Erythroblast (primary cell): Measurements from ENCODE around the gene GLT8D2.

Source experiments
- DNase-seq, 2 experiments: peaks; one replicate each; lab custom pipeline; 2025; lab: John Stamatoyannopoulos, UW
- GATA1 ChIP-seq: IDR thresholded peaks from 2 replicates; pipeline ENCODE4 v1.6.1; 2011; ENCODE audit warnings: low read depth, mild to moderate bottlenecking, control low read depth, low read length, moderate library complexity
- POLR2A ChIP-seq: IDR thresholded peaks from 2 replicates; pipeline ENCODE4 v1.6.1; 2011; ENCODE audit warnings: mild to moderate bottlenecking, low read length

GLT8D2 gene

GRCh38 chr12:104049903-104050356, at the start of gene GLT8D2:
TSS of gene GLT8D2 (minus strand) at chr12:104050187. CDS start at chr12:104019648, 30,539 bp downstream.
- DNase-seq: no peak
- TF ChIP-seq POLR2A: no peak
- TF ChIP-seq GATA1: no peak

- no peak for TF ChIP-seq GATA1
- no peak for TF ChIP-seq POLR2A
- DNase-seq: no peak
Measured at GRCh38 chr12:104097954-104098353, 48.0 kb upstream of the GLT8D2 start.

GRCh38 chr12:104095289-104095688, 45.3 kb upstream of the GLT8D2 start:
- no peak for DNase-seq
- TF ChIP-seq POLR2A (no peak), GATA1 (no peak)

GRCh38 chr12:104094284-104094683, 44.3 kb upstream of the GLT8D2 start:
- no peak for DNase-seq
- TF ChIP-seq GATA1 (no peak), POLR2A (no peak)

- TF ChIP-seq GATA1 (no peak), POLR2A (no peak)
Measured at GRCh38 chr12:104091136-104091535, 41.1 kb upstream of the GLT8D2 start.

GRCh38 chr12:104090685-104091084, 40.7 kb upstream of the GLT8D2 start:
- TF ChIP-seq GATA1 (no peak), POLR2A (no peak)
- peak; percentile 7 to 13 for DNase-seq

More at GRCh38 chr12:104091136-104091535, 41.1 kb upstream of the GLT8D2 start:
- DNase-seq: no peak

GRCh38 chr12:104083769-104084475, 33.9 kb upstream of the GLT8D2 start:
- TF ChIP-seq GATA1 (no peak), POLR2A (no peak)

GRCh38 chr12:104080764-104081163, 30.8 kb upstream of the GLT8D2 start:
- TF ChIP-seq POLR2A (no peak), GATA1 (no peak)

More at GRCh38 chr12:104083769-104084475, 33.9 kb upstream of the GLT8D2 start:
- DNase-seq: no peak

GRCh38 chr12:104079024-104079423, 29.0 kb upstream of the GLT8D2 start:
- TF ChIP-seq POLR2A: no peak
- no peak for TF ChIP-seq GATA1
- no peak for DNase-seq

More at GRCh38 chr12:104080764-104081163, 30.8 kb upstream of the GLT8D2 start:
- no peak for DNase-seq

- no peak for DNase-seq
- TF ChIP-seq POLR2A (no peak), GATA1 (no peak)
Measured at GRCh38 chr12:104073699-104074098, 23.7 kb upstream of the GLT8D2 start.

- DNase-seq: no peak
- TF ChIP-seq POLR2A (no peak), GATA1 (no peak)
Measured at GRCh38 chr12:104072099-104072498, 22.1 kb upstream of the GLT8D2 start.

- peak; percentile 53 to 58 for DNase-seq
- TF ChIP-seq GATA1 (no peak), POLR2A (no peak)
Measured at GRCh38 chr12:104064842-104065427, 14.9 kb upstream of the GLT8D2 start.

- no peak for TF ChIP-seq GATA1
- TF ChIP-seq POLR2A: peak; percentile 66
- peak; percentile 90 to 94 for DNase-seq
Measured at GRCh38 chr12:104064031-104064841, 14.2 kb upstream of the GLT8D2 start, which contains the start of gene HCFC2. TSS of gene HCFC2 (plus strand) at chr12:104064531. CDS start at chr12:104064561, 30 bp downstream.
